HG03064 (cell line): Measurements from ENCODE around the gene TBC1D21.

Experiments used
- ATAC-seq: cut with Tn5 transposase; IDR thresholded peaks from one replicate; pipeline ENCODE4 v1.9.1; 2021; ENCODE audit warnings: low read depth; ENCODE audit not compliant: unreplicated experiment

TBC1D21 gene

GRCh38 chr15:73906346-73907034, 33.1 kb downstream of the TBC1D21 start:
- no peak for ATAC-seq

DNA sequence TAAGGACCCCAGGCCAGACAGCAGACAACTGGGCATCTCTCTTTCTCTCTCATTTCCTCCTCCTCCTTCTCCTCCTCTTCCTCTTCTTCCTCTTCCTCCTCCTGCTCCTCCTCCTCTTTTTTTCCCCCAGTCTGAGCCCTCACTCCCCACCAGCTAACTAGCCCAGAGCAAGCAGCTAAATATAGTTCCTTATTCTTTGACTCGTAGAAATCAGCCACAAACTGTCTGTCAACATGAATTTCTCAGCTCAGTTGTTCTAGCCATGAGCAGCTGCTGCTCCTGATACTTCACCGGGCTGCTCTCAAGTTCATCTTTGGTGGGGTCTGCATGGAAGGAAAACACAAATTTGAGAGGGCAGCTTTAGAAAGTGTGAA, 33.7 kb downstream of the TBC1D21 start:
- ATAC-seq: no peak

DNA sequence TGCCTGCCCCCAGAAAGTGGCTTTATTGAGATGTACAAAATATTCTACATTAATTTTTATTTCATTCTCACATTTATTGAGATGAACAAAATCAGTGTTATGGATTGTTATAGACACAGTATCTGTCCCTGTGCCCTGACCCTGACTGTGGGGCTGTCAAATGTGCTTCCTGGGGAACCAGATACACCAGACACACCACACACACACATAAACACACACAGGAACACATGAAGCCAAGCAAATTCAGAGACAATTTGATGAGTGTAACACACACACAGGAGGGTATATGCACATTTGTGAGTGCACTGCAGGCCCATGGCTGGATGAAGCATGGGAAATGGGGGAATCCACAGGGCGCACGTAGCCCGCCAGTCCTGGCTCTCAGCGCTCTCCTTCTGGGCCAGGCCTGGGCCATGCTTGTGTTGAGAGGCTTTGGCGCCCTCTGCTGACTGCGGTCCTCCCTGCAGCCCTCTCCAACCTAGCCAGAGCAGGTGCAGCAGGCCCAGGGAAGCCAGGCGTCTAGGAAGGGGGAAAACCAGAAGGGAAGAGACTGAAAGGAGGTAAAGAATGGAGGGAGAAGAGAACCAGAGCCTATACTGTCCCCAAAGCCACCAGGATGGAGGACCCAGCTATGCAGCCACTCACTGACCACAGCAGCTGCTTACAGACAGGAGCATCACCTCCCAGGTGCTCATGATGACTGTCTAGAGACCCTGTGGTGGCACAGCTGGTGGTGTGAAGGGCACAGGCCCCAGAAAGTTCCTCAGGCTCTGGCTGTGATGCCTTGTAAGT, 34.9 kb downstream of the TBC1D21 start:
- no peak for ATAC-seq

GRCh38 chr15:73908822-73909122, 35.4 kb downstream of the TBC1D21 start:
- ATAC-seq: no peak

- ATAC-seq: no peak
Observed at GRCh38 chr15:73909651-73910050, 36.3 kb downstream of the TBC1D21 start.

GRCh38 chr15:73910522-73911303, 37.3 kb downstream of the TBC1D21 start:
- no peak for ATAC-seq

DNA sequence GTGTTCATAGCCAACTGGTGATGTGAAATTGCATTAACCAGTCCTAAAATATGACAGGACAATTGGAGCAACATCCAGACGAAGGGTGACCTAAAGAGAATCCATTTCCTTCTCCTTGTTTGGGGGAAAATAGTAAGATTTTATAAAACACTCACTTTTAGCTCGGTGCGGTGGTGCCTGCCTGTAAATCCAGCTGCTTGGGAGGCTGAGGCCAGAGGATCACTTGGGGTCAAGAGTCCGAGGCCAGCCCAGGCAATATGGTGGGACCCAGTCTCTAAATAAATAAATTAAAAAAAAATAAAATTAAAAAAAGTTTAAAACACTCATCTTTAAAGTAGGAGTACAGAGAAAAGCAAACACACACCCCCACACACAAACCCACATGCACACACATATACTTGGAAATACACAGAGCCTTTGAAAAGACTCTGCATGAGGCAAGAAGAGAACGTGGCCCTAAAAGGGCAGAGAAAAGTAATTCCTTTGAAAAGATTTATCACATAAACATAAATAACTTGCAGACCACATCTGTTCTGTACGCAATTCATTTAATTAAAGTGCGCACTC, 38.7 kb downstream of the TBC1D21 start:
- no peak for ATAC-seq

- no peak for ATAC-seq
Observed at GRCh38 chr15:73914145-73914544, 40.8 kb downstream of the TBC1D21 start.

DNA sequence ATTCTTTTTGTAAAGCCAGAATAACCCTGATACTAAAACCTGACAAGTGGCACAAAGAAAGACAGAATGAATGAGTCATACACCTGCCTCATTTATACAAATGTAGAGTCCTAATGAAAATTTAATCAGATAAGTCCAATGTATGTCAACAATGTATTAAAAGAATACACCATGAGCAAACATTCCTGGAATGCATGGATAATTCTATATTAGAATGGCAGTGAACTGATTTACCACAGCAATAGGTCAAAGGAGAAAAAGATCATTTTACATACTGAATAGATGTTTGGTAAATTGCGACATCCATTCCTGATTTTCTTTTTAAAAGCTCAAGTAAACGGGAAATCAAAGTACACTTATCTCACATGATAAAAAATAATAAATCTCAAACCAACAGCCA, 41.7 kb downstream of the TBC1D21 start:
- no peak for ATAC-seq

DNA sequence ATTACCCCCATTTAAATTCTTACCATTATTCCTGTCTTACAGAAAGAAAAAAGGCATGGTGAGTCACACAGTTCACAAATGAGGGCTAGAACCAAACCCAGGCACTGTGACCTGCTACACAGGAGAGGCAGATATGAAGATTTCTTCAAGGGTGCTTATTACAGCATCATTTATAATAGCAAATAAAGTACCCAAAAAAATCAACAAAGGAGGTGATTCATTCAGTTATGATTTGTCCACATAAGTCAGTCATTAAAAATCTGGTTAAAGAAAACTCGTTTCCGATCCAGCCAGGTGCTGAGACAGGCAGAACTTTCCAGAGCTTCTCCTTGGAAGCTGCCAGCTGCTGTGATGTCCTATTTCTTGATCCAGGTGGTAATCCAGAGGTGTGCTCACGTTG, 45.4 kb downstream of the TBC1D21 start:
- ATAC-seq: no peak

DNA sequence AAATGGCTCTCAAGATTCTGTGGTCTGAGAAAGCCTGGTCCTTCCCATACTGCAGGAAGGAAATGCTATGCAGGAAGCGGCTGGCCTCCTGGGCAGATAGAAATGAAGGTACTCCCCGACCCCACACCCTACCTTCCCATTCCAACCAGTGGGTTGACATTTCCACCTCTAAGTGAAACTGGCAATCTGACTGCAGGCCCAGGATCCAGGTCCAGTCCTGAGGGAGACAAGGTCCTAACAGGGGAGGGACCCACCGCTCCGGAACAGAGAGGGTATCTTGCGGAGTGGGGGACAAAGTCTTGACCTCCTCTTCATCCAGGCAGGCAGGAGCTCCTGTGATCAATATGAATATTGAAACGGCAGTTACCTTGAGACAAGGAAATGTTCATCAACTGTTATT, 46.3 kb downstream of the TBC1D21 start:
- ATAC-seq: no peak

GRCh38 chr15:73921254-73921925, 48.0 kb downstream of the TBC1D21 start:
- no peak for ATAC-seq

- ATAC-seq: no peak
Observed at GRCh38 chr15:73922186-73923151, 49.1 kb downstream of the TBC1D21 start.

GRCh38 chr15:73923156-73923487, 49.8 kb downstream of the TBC1D21 start:
- no peak for ATAC-seq

DNA sequence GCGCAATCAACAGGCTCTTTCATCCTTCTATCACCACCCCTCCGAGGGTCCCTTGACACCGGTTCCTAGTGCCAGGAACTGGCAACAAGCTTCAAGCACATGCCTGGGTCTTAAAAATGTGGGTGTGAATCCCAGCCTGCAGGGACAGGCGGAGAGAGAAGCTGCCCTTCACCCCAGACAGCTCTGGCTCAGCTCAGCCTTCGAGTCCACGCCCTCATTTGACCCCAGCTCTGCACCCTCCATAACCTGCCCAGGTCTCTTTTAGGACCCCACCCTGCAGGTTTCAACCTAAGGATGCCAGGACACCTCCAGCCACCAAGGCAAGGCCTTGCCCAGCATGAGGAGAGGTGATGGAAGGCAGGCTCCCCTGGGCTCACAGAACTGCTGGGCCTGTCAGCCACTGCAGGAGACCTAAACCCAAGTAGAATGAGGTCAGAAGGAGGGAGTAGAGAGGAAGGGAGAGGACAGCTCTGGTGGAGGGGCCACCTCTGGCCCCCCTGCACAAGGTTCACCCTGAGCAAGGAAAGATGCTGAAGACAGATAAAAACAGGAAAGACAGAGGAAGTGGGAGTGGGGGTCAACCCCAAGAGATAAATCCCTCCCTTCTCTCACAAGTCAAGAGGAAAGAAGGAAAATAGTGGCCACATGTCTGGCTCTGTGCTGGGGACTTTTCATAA, 50.3 kb downstream of the TBC1D21 start:
- no peak for ATAC-seq

DNA sequence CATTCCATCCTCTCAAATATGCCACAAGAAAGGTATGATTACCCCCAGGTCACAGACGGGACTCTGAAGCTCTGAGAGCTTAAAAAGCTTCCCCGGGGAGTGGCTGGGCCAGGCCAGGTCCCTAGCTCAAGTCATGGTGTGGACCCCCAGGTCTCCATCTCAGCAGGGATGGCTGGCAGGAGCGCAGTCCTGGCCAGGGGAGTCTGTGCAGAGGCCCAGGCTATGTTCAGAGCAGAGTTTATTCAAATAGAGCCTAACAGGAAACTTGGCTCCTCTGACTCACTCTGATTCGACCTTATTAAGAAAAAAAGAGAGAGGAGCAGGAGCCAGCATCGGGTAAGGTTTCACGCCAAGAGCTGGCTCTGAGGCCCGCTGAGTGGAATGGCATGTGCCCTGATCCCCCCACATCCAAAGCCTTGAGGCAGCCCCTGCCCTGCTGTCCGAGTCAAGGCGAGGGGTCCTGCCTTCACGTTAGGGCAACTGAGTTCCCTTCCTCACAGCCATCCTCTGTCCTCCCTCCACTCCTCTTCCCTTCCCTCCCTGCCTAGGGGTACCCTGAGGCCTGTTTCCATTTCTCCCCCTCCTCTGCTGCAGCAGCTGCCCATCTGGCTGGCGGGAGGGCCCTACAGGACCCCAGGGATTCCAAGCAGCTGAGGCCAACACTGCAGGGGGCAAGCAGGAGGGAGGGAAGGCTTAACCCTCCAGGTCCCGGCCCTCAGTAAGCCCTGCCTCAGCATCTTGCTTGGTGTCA, 51.0 kb downstream of the TBC1D21 start:
- ATAC-seq: no peak

GRCh38 chr15:73925848-73926218, 52.5 kb downstream of the TBC1D21 start:
- ATAC-seq: no peak

DNA sequence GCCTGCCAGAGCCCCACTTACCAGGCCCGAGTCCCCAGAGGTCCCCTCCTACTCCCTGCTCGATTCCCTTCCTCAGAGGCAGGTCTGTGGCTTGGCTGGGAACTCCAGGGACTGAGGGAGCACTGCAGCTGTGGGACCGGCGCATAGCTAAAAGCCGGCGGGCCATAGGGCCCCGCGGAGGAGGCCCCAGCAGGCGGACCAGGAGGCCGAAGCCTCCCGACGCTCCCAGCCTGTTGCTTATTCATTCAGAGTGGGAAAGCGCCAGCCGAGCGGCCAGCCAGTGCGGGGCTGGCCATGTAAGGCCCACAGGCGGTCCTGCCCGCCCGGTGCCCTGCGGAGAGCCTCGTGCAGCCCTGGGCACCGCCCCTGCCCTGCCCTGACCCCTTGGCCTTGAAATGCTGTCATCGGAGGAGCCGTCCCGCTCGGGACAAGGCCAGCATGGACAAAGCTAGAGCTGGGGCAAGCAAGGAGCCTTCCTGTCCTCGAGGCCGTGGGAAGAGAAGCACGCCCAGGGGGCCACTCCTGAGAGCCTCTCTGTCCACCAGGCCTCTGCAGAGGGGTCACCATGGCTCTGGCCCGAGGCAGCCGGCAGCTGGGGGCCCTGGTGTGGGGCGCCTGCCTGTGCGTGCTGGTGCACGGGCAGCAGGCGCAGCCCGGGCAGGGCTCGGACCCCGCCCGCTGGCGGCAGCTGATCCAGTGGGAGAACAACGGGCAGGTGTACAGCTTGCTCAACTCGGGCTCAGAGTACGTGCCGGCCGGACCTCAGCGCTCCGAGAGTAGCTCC, 53.0 kb downstream of the TBC1D21 start, which contains the start of gene LOXL1:
TSS of gene LOXL1 (plus strand) at position 244 of the 784 bp plus-strand sequence. CDS start at position 566, 322 bp downstream.
- no peak for ATAC-seq
